B cell (primary cell): ENCODE results near the gene DBP. TPM values are rescaled to one million over a fixed set of nuclear protein-coding genes. Genes with fewer than 3 reads are reported as not detected.
"Not testable (repeated sequence)": the region's sequence is repeated elsewhere in the genome, so short reads cannot be mapped to it uniquely, and the experiment has no call there.

Source experiments
- ATAC-seq: fragments of 200-7000 bp; cut with Tn5 transposase; one replicate; pipeline ENCODE4 v1.10.0; 2021; ENCODE audit warnings: low read depth, mild to moderate bottlenecking, moderate number of reproducible peaks, moderate library complexity
- CTCF ChIA-PET: fragments of 350-600 bp; sonication (Branson Sonifier 250); formaldehyde crosslinking; loops from one replicate; lab custom pipeline; 2021; ENCODE audit warnings: antibody characterized with exemption, inconsistent platforms; lab: Charles Lee
- POLR2A ChIA-PET: fragments of 350-600 bp; sonication (Branson Sonifier 250); formaldehyde crosslinking; loops from one replicate; lab custom pipeline; 2021; ENCODE audit warnings: antibody characterized with exemption; lab: Charles Lee
- DNase-seq: peaks from one replicate; pipeline ENCODE4 v3.0.0; 2013
- H2AFZ ChIP-seq: 2 replicates; pipeline ENCODE4 v1.6.1; 2012; ENCODE audit warnings: mild to moderate bottlenecking, low read depth, low read length; ENCODE audit not compliant: insufficient read depth, poor library complexity, severe bottlenecking
- H3K27ac ChIP-seq, 2 donors: 1 replicate in 1 of 2; 2 replicates in 1 of 2; pipeline ENCODE4 v1.5.1; 2012 to 2013; ENCODE audit warnings: low read length in 2 of 2, mild to moderate bottlenecking in 2 of 2, moderate library complexity in 1 of 2
- H3K27me3 ChIP-seq, 4 experiments: fragments of 200-600 bp in 1 of 4; sonication (generic) in 1 of 4; replicated peaks in 1 of 4; 1 replicate in 2 of 4; 2 replicates in 2 of 4; pipeline versions ENCODE4 v1.6.1 to v1.7.0; 2013 to 2016; ENCODE audit warnings: low read length in 3 of 4, mild to moderate bottlenecking in 2 of 4, mixed read lengths in 1 of 4, moderate library complexity in 1 of 4; ENCODE audit not compliant: insufficient read depth in 4 of 4, control insufficient read depth in 3 of 4; ENCODE audit errors: control extremely low read depth in 1 of 4
- H3K36me3 ChIP-seq, 2 experiments: replicated peaks in 1 of 2; 1 replicate in 1 of 2; 2 replicates in 1 of 2; pipeline versions ENCODE4 v1.6.1 to v1.7.1; 2013; ENCODE audit warnings: low read length in 1 of 2; ENCODE audit not compliant: insufficient read depth in 2 of 2, control insufficient read depth in 1 of 2; ENCODE audit errors: control extremely low read depth in 1 of 2, extremely low read depth in 1 of 2
- H3K4me1 ChIP-seq, 2 donors: fragments of 200-600 bp in 1 of 2; sonication (generic) in 1 of 2; 1 replicate in 1 of 2; 2 replicates in 1 of 2; pipeline versions ENCODE4 v1.5.1 to v1.6.1; 2013 to 2017; ENCODE audit warnings: low read length in 2 of 2; ENCODE audit not compliant: control insufficient read depth in 2 of 2, insufficient read depth in 2 of 2
- H3K4me2 ChIP-seq: replicated peaks from 2 replicates; pipeline ENCODE3; 2012; ENCODE audit warnings: mild to moderate bottlenecking, low read depth, low read length; ENCODE audit not compliant: poor library complexity, severe bottlenecking
- H3K4me3 ChIP-seq, 5 experiments: fragments of 200-600 bp in 1 of 5; sonication (generic) in 1 of 5; 1 replicate in 3 of 5; 2 replicates in 2 of 5; pipeline versions ENCODE4 v1.5.1 to v1.7.0; 2011 to 2016; ENCODE audit warnings: low read length in 4 of 5, mild to moderate bottlenecking in 4 of 5, low read depth in 2 of 5, control low read depth in 1 of 5, moderate library complexity in 1 of 5; ENCODE audit not compliant: insufficient read depth in 1 of 5; ENCODE audit errors: control extremely low read depth in 1 of 5, extremely low read depth in 1 of 5
- H3K79me2 ChIP-seq: fragments of 200-600 bp; sonication (generic); one replicate; pipeline ENCODE4 v1.6.0; 2016; ENCODE audit warnings: low read length; ENCODE audit not compliant: control insufficient read depth, insufficient read depth
- H3K9ac ChIP-seq: fragments of 200-600 bp; sonication (generic); 2 replicates; pipeline ENCODE4 v1.6.1; 2017; ENCODE audit warnings: mild to moderate bottlenecking, low read length, moderate library complexity
- H3K9me3 ChIP-seq, 3 donors: one replicate each; pipeline versions ENCODE4 v1.6.1 to v1.7.1; 2013; ENCODE audit warnings: low read length in 2 of 3; ENCODE audit not compliant: control insufficient read depth in 2 of 3, insufficient read depth in 1 of 3; ENCODE audit errors: control extremely low read depth in 1 of 3
- H4K20me1 ChIP-seq: 2 replicates; pipeline ENCODE4 v1.6.0; 2012; ENCODE audit warnings: mild to moderate bottlenecking, low read length; ENCODE audit not compliant: insufficient read depth, control insufficient read depth, poor library complexity, severe bottlenecking
- H3K27ac Mint-ChIP-seq: one replicate; pipeline ENCODE4 v1.8.0; 2021; ENCODE audit warnings: mixed read lengths
- H3K27me3 Mint-ChIP-seq: one replicate; pipeline ENCODE4 v1.8.0; 2021; ENCODE audit warnings: mixed read lengths
- H3K4me1 Mint-ChIP-seq: one replicate; pipeline ENCODE4 v1.8.0; 2021; ENCODE audit warnings: mixed read lengths
- H3K4me3 Mint-ChIP-seq: one replicate; pipeline ENCODE4 v1.8.0; 2021; ENCODE audit warnings: mixed read lengths
- H3K9me3 Mint-ChIP-seq: one replicate; pipeline ENCODE4 v1.8.0; 2022; ENCODE audit warnings: mixed read lengths; ENCODE audit not compliant: insufficient read depth
- CTCF ChIP-seq: fragments of 200-600 bp; IDR thresholded peaks from one replicate; pipeline ENCODE4 v1.8.0; 2022; ENCODE audit warnings: antibody characterized with exemption, mild to moderate bottlenecking
- EZH2 ChIP-seq: IDR thresholded peaks from 2 replicates; pipeline ENCODE4 v1.6.1; 2012; ENCODE audit warnings: borderline replicate concordance, low read depth, mild to moderate bottlenecking, moderate library complexity, low read length; ENCODE audit not compliant: insufficient read depth, poor library complexity, severe bottlenecking
- WGBS: methylation state at CpG from one replicate; pipeline ENCODE4 v1.1.5; 2013; ENCODE audit warnings: missing lambda C conversion rate; ENCODE audit not compliant: insufficient coverage; 5-methylcytosine and 5-hydroxymethylcytosine counted together
- intact Hi-C: fragments of 100-400 bp; cut with micrococcal nuclease; formaldehyde crosslinking; loops from one replicate; pipeline ENCODE4 v1.10.0; 2022
- polyA plus RNA-seq: library from polyadenylated mRNA; depleted of rRNA; stranded (reverse); fragments of >200 nt; gene quantifications from 2 replicates; pipeline ENCODE4 v1.2.3, GENCODE V29; 2012
- total RNA-seq, 2 donors: library from RNA; stranded (reverse); fragments of 120-200 nt in 1 of 2; gene quantifications; 1 replicate in 1 of 2; 2 replicates in 1 of 2; pipeline versions ENCODE4 v1.2.3 to v1.2.4, GENCODE V29; 2013 to 2022

The DBP gene
- total and polyA plus RNA-seq, 2 donors (not counting 1 experiment from before 2014, with no cell fraction given), result 23.5 to 33.0 TPM

- Histone ChIP-seq H3K4me2 (peak overlapping the region; percentile 99), H3K4me1 (peaks cover 24 to 27% of the 10 kb centered on the region in 2 donors), H3K27ac (peak overlapping the region; percentile 34 to 69), H3K9ac (no peak overlapping the region), H3K9me3 (peaks cover 0 to 10% (median 0%) of the 10 kb centered on the region in 3 donors), H3K36me3 (peaks cover 0 to 52% of the 10 kb centered on the region in 2 experiments), H3K27me3 (no peaks in the 10 kb centered on the region), H4K20me1 (peaks cover 75% of the 10 kb centered on the region), H3K4me3 (peak overlapping the region in 1 of 5 experiments; percentile 98), H3K79me2 (peaks cover 22% of the 10 kb centered on the region), H2AFZ (no peak overlapping the region)
- peak overlapping the region; percentile 92 for H3K27ac Mint-ChIP-seq
- intact Hi-C loops, result loop anchor here (10.0 kb wide), 2 partner anchors 481 to 841 kb away; partner anchors contain the start of genes C19orf73, FLT3LG, LIN7B and PPFIA3
- ATAC-seq (no peak), DNase-seq (peak; percentile 34)
- peak overlapping the region; percentile 83 for H3K4me3 Mint-ChIP-seq
- no peaks in the 10 kb centered on the region for H3K27me3 Mint-ChIP-seq
- H3K4me1 Mint-ChIP-seq, result peaks cover 36% of the 10 kb centered on the region
- WGBS, result 72% methylated on average over 16 of the region's 22 CpGs
- peaks cover 1% of the 10 kb centered on the region for H3K9me3 Mint-ChIP-seq
- ChIA-PET POLR2A (interaction anchor here (0.6 to 3.4 kb wide), 6 partner anchors 9 to 1519 kb away, joined by 4 to 17 read pairs (median 11); partner anchors contain the start of genes CA11, RPL18 and SPHK2), CTCF (interaction anchor here (0.6 to 2.0 kb wide), 11 partner anchors 9 to 162 kb away, joined by 3 to 15 read pairs (median 4); partner anchors contain the start of genes CA11, RPL18 and SPHK2)
- no peak for TF ChIP-seq EZH2
Observed at GRCh38 chr19:48633148-48634035, 3.8 kb downstream of the DBP start.

GRCh38 chr19:48632692-48633147, 4.5 kb downstream of the DBP start:
- Histone ChIP-seq H3K36me3 (peaks cover 0 to 54% of the 10 kb centered on the region in 2 experiments), H4K20me1 (peaks cover 76% of the 10 kb centered on the region), H3K4me1 (peaks cover 22 to 26% of the 10 kb centered on the region in 2 donors), H3K79me2 (peaks cover 22% of the 10 kb centered on the region), H3K27ac (no peak overlapping the region), H3K9me3 (peaks cover 0 to 10% (median 0%) of the 10 kb centered on the region in 3 donors), H3K27me3 (no peaks in the 10 kb centered on the region), H3K4me3 (no peak overlapping the region), H3K9ac (no peak overlapping the region), H2AFZ (no peak overlapping the region), H3K4me2 (no peak overlapping the region)
- H3K9me3 Mint-ChIP-seq, result no peaks in the 10 kb centered on the region
- H3K27ac Mint-ChIP-seq, result peak overlapping the region; percentile 53
- no peak for TF ChIP-seq EZH2
- TF ChIP-seq CTCF, result no peak
- H3K4me1 Mint-ChIP-seq, result peaks cover 32% of the 10 kb centered on the region
- DNase-seq, result no peak
- no peak overlapping the region for H3K4me3 Mint-ChIP-seq
- ATAC-seq, result no peak
- intact Hi-C loops, result loop anchor here (10.0 kb wide), 2 partner anchors 482 to 842 kb away; partner anchors contain the start of genes C19orf73, FLT3LG, LIN7B and PPFIA3
- ChIA-PET CTCF (interaction anchor here (0.7 to 2.0 kb wide), 2 partner anchors 13 to 127 kb away, joined by 3 to 9 read pairs; partner anchors contain the start of gene CA11), POLR2A (interaction anchor here (2.2 to 2.9 kb wide), 2 partner anchors 9 to 14 kb away, joined by 11 to 17 read pairs; partner anchors contain the start of genes RPL18 and SPHK2)
- H3K27me3 Mint-ChIP-seq, result no peaks in the 10 kb centered on the region

- Histone ChIP-seq H3K79me2 (peaks cover 22% of the 10 kb centered on the region), H3K36me3 (peaks cover 0 to 54% of the 10 kb centered on the region in 2 experiments), H4K20me1 (peaks cover 76% of the 10 kb centered on the region), H3K4me1 (peaks cover 22 to 26% of the 10 kb centered on the region in 2 donors)
- H3K4me3 Mint-ChIP-seq, H3K9me3 ChIP-seq, H3K4me2 ChIP-seq, DNase-seq, H3K27me3 ChIP-seq, H3K27me3 Mint-ChIP-seq, H3K9me3 Mint-ChIP-seq, H3K4me3 ChIP-seq, H3K9ac ChIP-seq, H3K27ac ChIP-seq, H2AFZ ChIP-seq, ATAC-seq: not testable (repeated sequence)
- WGBS, result 98% methylated on average over 11 of the region's 11 CpGs
- ChIA-PET CTCF (interaction anchor here (2.0 kb wide), 1 partner anchor 13 kb away, joined by 9 read pairs; the partner anchor contains the start of gene CA11), POLR2A (interaction anchor here (2.2 to 2.9 kb wide), 2 partner anchors 8 to 13 kb away, joined by 11 to 17 read pairs; partner anchors contain the start of genes RPL18 and SPHK2)
- Mint-ChIP-seq H3K27ac (peak overlapping the region; percentile 53), H3K4me1 (peaks cover 32% of the 10 kb centered on the region)
- intact Hi-C loops, result loop anchor here (10.0 kb wide), 2 partner anchors 483 to 843 kb away; partner anchors contain the start of genes C19orf73, FLT3LG, LIN7B and PPFIA3
Observed at GRCh38 chr19:48632286-48632685, 4.9 kb downstream of the DBP start.
